Adrenal gland (tissue), 5 donors: ENCODE measurements around the gene PAX6.

Experiments
- POLR2A ChIP-seq, 2 donors: fragments of 450-650 bp; IDR thresholded peaks; one replicate each; pipeline ENCODE4 v1.6.1; 2017; ENCODE audit warnings: antibody characterized with exemption in 2 of 2, mild to moderate bottlenecking in 2 of 2, moderate library complexity in 1 of 2
- TF ChIP-seq, protein P1 (sequence below), 6 experiments: fragments of 450-650 bp in 4 of 6; fragments of 200-600 bp in 2 of 6; sonication (generic) in 1 of 6; IDR thresholded peaks; 1 replicate in 5 of 6; 2 replicates in 1 of 6; pipeline versions ENCODE4 v1.5.1 to v1.8.0; 2016 to 2021; ENCODE audit warnings: antibody characterized with exemption in 6 of 6, mild to moderate bottlenecking in 2 of 6, moderate library complexity in 1 of 6
- donor health status: DM: no; HTN: no; CAD: no.

DNA sequence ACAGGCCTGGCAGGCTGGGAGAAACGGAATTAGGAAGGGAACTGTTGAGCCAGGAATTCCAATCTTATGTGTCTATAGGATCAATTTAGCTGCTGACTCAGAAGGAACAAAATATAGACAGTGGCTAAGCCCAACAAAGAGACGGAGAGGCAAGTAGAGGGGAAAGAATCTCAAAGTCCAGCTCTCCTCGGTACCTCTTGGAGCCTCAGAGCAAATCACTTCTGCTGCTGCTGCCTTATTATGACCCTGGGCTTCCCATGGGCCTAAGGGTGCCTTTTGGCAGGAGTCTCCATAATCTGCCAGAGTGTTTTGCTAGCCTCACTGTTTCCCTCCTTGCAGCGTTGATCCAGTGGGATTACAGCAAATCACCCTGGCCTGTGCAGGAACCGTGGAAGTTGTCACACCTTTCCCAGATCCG is 31.7 kb downstream of the PAX6 start:
- no peak for TF ChIP-seq POLR2A (IDR thresholded peaks at IDR 0.05)
- TF ChIP-seq, protein P1, sequence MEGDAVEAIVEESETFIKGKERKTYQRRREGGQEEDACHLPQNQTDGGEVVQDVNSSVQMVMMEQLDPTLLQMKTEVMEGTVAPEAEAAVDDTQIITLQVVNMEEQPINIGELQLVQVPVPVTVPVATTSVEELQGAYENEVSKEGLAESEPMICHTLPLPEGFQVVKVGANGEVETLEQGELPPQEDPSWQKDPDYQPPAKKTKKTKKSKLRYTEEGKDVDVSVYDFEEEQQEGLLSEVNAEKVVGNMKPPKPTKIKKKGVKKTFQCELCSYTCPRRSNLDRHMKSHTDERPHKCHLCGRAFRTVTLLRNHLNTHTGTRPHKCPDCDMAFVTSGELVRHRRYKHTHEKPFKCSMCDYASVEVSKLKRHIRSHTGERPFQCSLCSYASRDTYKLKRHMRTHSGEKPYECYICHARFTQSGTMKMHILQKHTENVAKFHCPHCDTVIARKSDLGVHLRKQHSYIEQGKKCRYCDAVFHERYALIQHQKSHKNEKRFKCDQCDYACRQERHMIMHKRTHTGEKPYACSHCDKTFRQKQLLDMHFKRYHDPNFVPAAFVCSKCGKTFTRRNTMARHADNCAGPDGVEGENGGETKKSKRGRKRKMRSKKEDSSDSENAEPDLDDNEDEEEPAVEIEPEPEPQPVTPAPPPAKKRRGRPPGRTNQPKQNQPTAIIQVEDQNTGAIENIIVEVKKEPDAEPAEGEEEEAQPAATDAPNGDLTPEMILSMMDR (IDR thresholded peaks at IDR 0.05) = no peak
